HG03280 (cell line): Measurements from ENCODE around the gene NEURL1.
"Not testable (repeated sequence)": the region's sequence is repeated elsewhere in the genome, so short reads cannot be mapped to it uniquely, and the experiment has no call there.

ENCODE experiments used
- ATAC-seq: cut with Tn5 transposase; IDR thresholded peaks from one replicate; pipeline ENCODE4 v1.9.1; 2021; ENCODE audit warnings: mild to moderate bottlenecking, moderate library complexity; ENCODE audit not compliant: unreplicated experiment

NEURL1 gene

DNA sequence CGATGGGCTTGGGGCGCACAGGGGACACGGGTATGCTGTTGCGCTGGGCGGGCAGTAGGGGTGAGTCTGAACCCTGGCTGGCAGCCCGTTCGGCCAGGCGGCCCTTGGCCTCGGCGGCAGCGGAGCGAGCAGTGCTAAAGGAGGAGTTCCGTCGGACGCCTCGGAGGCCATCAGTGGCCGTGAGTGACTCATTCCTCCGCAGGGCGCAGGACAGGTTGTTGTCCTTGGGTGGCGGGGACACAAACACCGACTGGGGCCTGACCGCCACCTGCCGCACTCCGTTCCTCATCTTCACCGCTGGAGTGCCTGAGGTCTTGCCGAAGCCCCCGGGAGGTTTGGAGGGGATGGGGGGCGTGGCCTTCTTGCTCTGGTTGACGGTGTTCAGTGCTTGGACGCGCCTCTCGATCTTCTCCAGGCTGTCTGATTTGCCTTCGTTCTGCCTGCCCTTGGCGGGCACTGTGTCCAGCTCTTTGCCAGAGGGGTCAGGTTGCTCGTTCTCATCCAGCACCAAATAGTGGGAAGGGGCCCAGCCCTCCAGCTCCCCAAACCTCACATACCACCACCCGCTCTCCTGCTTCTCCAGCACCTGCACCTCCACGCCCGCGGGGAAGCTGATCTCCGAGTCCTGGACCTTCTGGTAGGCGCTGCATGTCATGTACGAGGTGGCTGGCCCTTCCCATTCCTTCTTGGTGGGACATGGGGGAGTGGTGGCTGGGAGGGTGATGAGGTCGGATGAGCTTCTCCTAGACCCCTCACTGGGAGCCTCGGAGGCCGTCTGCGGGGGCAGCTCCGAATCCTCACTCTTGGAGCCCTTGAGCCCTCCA lies 108.7 kb downstream of the NEURL1 start:
- no peak for ATAC-seq

DNA sequence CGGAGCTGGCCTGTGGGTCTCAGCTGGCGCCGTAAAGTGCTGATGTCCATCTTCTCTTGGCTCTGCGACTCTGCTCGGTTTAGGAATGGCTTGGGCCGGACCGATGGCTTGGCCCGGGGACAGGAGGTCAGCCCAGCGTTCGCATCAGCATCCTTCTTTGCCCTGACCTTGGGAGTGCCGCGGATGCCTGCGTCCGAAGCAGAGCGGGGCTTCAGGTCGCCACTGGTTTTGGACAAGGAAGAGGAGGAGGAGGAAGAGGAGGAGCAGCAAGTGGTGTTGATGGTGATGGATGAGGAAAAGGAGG lies 109.3 kb downstream of the NEURL1 start:
- no peak for ATAC-seq

DNA sequence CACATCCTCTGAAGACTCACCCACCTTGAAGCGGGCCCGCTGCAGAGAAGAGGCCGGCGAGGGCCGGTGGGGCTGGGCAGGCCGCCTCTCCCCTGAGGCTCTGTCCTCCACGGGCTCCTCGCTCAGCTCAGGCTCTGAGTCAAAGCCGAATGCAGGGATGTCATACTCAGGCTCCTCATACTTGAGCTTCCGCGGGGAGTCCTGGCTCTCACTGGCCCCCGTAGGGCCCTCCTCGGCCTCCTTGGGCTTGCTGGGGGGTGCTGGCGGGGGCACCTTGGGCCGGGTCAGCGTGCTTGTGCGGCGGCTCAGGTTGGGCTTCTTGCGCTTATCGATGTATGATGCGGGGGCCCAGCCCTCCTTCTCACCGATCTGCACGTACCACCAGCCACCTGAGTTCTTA lies 109.9 kb downstream of the NEURL1 start:
- no peak for ATAC-seq

DNA sequence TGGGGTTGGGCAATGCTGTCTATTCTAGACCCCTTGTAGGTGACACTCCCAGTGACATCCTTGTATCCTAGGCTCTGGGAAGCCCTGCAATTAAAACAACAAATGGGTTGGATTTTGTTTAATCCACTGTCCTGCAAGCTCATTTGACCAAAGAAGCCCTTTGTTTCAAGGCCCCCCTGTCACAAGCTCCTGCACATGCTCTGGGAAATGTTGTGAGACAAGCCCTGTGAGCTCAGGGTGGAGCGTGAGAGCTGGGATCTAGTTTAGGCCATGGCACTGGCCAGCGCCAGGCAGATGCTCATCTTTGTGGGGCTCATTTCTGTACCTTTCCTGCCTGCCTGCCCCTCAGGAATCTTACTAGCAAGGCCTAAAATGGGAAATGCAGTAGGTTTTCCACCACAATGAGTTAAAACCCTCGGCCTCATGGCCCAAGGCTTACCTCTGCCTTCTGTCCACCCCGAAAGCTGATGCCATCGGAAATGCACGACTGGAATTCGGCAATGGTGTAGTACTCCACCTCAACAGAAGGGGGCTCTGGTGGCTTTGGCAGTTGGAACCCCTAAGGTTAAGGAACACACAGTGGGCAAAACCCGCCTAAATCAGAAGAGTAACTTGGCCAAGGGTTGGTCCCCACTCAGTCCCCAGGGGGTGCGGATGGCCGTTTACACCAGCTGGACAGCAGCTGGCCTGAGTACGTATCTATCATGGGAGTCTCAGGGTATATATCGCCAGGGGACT lies 112.0 kb downstream of the NEURL1 start:
- ATAC-seq, result no peak

DNA sequence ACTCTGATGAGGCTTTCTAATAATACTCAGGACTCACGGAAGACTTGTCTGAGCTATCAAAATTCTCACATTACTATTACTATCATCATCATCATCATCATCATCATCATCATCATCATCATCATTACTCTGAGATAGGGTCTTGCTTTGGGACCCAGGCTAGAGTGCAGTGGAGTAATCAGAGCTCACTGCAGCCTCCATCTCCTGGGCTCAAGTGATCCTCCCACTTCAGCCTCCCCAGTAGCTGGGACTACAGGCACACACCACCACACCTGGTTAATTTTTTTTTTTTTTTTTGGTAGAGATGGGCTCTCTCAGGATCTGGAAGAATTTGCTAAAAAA lies 112.6 kb downstream of the NEURL1 start:
- not testable (repeated sequence) for ATAC-seq

DNA sequence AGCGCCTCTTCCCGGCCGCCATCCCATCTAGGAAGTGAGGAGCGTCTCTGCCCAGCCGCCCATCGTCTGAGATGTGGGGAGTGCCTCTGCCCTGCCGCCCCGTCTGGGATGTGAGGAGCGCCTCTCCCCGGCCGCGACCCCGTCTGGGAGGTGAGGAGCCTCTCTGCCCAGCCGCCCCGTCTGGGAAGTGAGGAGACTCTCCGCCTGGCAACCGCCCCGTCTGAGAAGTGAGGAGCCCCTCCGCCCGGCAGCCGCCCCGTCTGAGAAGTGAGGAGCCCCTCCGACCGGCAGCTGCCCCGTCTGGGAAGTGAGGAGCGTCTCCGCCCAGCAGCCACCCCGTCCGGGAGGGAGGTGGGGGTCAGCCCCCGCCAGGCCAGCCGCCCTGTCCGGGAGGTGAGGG lies 113.5 kb downstream of the NEURL1 start:
- not testable (repeated sequence) for ATAC-seq

DNA sequence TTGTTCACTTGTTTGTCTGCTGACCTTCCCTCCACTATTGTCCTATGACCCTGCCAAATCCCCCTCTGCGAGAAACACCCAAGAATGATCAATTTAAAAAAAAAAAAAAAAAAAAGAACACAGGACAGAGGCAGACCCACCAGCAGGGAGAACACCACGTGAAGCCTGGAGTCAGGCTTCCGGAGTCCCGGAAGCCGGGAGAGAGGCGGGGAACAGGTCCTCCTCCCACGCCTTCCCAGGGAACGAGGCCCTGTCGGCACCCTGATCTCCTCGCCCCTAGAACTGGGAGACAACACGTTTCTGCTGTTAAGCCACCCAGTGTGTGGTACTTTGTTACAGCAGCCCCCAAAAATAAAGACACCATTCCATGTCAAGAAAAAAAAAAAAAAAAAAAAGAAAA lies 114.6 kb downstream of the NEURL1 start:
- not testable (repeated sequence) for ATAC-seq

DNA sequence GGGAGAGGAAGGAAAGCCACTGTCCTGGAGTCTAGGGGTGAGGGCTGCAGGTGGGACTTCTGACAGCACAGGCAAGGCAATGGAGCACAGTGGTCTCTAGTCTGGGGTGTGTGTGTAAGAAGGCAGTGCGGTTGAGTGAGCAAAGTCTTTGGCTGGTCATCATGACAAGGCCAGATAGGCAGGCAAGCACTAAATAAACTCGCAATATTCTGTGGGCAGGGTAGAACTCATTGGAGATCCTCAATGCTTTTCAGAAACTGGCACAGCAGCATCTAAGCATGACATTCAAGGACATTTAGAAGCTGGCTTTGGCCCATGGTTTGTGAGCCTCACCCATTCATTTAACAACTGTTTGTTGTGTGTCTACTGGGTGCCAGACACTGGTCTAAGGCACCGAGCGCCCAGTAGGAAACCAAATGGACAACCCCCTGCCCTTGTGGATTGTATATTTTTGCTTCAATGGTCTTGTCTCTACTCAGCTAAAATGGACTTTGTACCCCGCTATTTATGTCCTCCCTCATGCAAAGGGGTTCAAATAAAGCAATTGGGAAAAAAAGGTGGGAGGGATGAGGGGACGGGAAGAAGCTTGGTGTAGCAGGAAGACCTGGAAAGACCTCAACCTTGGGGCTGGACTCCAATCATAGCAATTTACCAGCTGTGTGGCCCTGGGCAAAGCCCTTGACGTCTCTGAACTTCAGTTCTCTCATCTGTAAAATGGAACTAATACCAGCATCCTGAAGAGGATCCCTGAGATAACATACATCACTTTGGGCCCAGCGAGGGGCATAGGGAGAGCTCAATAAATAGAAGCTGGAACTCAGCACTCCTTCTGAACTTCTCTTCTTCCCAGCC lies 116.0 kb downstream of the NEURL1 start:
- no peak for ATAC-seq

DNA sequence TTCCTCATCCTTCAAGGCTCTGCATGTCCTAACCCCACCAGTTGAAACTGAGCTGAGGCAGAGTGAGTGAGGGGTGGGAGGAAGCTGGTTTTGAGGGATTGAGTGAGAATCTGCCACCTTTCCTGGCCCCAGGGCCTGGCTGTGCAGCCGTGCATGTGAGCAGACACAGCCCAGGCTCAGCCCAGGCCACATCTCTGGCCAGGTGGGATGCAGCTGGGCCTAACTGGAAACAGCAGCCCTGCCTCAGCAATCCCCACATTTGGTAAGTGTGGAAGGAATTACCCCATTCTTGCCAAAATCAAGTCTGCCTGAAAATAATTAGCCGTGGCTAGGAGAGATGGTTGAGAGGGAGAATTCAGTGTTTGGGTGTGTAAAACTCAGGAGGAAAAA lies 116.6 kb downstream of the NEURL1 start:
- ATAC-seq, result no peak

DNA sequence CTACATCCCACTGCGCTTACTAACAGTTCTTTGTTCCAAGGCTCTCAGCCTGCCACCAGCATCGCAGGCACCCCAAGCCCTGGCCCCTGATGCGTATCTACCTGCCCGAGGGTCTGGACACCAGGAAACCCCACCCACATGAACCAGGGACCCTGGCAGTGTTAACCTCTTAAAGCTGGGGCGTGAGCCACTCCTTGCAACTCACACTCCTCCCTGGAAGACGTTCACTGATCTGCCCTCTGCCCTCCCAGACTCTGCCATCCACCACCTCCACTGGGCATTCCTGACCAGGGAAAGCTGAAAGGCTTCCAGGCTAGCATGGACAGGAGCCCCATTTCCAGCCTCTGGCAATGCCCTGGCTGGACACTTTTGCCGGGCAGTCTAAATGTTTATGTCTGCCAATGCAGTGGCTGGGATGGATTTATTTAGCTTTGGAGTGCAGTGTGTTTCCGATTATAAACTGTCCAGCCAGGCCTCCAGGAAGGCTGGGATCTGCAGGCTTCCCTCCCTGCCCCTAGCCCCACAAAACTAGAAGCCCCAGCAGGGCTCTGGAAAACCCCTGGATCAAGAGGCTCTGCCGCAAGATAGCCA lies 117.5 kb downstream of the NEURL1 start:
- no peak for ATAC-seq

DNA sequence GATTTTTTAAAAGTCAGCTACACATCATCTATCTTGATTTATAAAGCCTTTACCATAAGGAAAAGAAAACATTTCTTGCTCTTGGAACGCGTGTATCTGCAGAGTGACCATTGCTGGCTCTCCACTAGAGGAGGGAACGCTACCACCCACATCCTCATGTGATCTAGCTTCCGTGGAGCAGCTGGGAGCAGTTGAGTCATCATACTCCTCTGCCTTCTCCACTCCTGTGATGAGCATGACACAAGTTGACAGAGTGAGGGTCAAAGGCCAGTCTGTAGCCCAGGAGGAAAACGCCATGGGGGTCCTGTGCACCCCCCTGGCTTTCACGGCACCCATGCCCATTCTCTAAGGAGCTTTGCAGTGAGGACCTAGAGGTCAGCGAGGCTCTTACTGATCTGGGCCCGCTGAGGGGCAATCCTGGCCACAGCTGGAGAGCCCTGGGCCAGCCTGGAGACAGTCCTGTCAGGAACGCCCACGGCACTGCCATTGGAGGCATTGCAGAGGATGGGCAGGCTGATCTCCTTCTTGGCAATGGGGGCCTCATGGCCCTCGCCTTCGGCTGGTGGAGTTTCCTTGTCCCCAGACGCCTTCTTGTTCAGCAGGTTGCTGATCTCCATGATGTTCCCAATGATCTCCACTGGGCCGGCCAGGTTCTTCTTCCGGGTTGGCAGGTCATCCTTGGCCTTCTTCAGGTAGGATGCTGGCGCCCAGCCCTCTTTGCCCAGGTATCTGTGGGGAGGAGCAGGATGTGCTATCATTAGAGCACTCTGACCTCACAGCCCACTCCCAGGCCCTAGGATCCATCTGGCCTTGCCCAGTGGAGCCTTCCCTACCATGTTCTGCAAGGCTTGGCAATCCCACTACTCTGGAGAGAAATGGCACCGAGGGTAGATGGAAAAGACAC lies 119.2 kb downstream of the NEURL1 start:
- no peak for ATAC-seq

DNA sequence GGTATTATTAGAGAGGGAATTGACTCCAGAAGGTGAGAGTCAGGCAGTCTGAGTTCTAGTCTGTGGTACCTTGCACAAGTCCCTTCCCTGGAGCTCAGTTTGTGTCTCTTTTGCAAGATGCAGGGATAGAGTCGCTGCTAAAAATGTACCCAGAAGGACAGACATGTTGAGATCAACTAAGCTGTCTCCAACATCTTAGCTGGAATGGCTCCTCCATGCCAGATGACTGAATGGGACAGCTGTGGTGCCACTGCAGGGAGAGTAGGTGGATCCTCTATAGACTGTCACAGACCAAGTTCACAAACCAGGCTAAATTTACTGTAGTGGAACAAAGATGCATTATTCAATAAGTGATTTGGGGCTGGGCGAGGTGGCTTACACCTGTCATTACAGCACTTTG lies 120.1 kb downstream of the NEURL1 start:
- ATAC-seq, result no peak

DNA sequence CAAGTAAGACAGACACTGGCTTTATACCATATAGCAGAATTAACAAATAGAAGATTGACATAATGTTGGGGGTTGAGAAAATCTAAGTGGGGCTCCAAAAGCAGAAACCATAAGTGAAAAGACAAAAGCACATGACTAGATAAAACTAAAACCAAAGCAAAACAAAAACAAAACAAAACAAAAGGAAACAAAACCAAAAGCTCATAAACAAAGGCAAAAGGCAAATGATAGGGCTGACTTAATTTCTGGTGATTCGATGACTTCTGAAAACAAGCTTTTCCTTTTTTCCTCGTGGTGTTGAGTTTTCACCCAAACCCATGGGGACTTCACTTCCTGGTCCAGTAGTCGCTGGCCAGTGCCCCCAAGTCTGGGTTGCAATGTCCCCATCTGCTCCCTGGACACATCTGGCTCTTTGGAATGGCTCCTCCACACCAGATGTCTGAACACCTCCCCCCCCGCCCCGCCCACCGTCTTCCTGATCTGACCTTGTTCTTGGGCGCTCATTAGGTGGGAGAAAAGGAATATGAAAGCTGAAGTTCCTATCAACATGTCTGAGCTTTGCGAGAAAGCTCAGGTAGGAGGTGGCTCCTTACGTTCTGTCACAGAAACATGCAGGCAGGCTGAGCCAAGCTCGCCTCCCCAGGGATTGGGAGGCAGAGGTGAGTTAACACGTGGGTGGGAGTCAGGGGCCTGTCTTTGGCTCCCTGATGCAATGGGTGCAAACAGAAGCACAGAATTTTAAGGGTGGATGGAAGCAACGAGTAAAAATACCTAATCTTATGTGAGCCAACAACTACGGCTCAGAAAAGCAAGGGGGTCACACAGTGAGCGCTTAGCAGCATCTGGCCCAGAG lies 121.0 kb downstream of the NEURL1 start:
- ATAC-seq, result no peak

DNA sequence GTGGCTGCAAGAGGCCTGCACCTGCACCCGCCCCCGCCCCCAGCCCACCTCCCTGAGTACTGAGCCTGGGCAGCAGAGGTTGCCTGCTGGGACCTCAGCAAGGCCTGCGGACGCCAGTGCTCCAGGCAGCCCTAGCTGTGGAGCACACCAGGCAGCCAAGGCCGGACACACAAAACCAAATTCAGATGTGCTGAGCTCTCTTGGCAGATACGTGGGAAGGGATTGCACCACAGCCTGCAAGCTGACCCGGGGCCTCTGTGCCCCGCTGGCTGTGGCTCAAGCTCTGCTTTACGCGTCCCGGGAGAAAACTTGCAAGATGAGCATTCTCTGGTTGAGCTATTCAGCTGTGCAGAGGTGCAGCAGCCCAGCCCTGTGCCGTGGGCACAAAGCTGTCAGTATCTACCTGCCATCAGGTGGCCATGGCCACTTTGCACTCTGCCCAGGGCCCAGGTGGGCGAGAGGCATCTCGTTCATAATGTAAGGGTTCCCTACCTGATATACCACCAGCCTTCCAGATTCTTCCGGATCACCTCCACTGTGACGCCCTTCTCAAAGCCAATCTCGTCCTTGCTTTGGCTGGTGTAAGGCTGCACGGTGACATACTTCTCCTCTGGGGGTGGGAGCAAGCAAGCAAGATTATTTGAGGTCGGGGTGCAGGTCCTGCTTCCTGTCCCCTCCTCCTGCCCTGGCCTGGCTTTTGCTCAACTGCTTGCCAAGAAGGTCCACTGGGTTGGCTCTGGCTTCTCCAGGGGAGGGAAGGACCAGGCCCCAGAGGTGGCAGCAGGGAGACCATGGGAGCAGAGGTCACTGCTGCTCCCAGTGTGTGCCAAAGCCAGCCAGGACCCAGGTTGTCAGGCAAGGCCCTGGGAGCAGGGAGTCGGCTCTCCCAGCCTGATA lies 123.4 kb downstream of the NEURL1 start:
- ATAC-seq, result no peak

DNA sequence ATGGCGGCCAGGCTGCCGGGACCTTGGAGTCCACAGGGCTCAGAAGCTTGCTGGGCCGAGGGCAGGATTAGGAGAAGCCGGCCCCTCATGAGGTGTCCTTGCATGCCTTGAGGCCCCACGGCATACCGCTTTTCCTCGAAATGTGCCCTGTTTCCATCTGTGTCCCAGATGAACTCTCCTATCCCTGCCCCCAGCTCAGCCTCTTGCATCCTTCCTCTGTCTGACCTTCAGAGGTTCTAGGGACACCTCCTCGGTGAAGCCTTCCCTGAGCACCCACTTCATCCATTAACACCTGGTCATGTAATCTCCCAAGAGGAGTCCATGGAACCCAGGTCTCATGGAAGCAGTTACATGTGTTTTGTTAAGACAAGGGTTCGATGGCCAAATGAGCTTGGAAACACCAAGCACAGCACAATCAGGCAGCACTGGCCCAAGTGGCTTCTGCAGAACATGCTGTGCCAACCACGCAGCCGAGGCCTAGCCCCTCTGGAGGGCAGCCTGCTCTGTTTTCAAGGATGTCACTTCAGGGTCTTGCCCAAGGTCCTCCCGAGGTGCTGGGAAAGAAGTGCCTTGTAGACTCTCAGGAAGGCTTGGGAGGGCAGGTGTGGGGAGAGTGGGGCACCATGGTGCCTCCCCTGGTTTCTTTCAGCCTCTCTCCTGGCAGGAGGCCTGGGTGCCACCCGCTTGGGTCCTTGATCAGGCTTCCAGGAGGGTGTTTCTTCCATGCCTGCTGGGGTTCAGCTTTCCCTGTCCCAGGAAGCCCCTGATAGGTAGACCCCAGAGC lies 124.3 kb downstream of the NEURL1 start:
- ATAC-seq, result no peak

DNA sequence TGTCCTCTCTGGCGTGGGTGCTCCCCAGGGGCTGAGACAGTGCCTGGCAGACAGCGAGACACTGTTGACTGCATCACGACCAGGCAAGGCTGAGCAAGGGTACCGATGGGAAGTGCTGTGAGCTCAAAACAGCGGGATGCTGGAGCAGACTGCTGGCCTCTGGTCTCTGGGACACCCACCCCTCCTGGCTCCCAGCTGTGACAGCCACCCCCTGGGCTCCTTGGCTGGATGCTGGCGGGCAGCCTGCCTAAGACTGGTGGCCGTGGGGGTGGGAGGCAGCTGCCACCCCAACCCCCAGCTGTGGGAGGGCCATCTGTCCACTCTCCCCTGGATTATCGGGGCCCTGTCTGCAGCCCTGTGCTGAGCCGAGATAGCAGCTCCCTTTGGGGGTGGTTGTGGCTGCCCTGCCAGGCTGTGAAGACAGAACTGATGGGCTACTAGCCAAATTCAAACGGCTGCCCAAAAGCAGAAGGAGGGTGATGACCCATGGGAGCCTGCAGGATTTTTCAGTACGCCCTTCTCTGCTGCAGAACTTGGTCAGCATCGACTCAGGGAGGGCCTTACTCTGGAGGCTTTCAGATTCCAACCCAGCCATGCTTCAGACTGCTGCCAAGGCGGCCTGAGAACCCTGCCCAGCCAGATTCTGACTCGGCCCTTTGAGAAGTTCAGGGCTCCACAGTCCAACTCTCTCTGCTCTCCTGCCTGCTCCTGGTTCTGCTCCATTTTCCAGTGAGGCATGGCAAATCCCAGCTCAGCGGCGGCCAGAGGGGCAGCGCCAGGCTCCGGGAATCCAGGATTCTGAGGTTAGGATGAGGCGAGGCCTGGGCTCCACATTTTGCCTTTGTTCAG lies 125.3 kb downstream of the NEURL1 start:
- no peak for ATAC-seq
